ENCODE data around the gene MAGI2. TPM values are rescaled to one million over a fixed set of nuclear protein-coding genes. Genes with fewer than 3 reads are reported as not detected.

The MAGI2 gene
- total RNA-seq, 2 donors from 2014 or later, result 10.3 to 19.2 TPM

GRCh38 chr7:78959477-78959876 is 494.0 kb downstream of the MAGI2 start:
- H3K4me3 Mint-ChIP-seq, result no peak overlapping the region
- DNase-seq, result no peak
- Histone ChIP-seq H3K27me3 (ENCODE audit: control insufficient read depth, insufficient read depth, low read length, poor library complexity, severe bottlenecking) (no peaks in the 10 kb centered on the region), H3K9me3 (ENCODE audit: control insufficient read depth, low read length) (no peaks in the 10 kb centered on the region), H3K36me3 (ENCODE audit: control insufficient read depth, insufficient read depth, low read length) (no peaks in the 10 kb centered on the region), H3K27ac (ENCODE audit: low read depth, low read length) (no peak overlapping the region), H3K4me3 (ENCODE audit: low read length) (no peak overlapping the region), H3K9ac (ENCODE audit: extremely low read depth, low read length, poor library complexity, severe bottlenecking) (no peak overlapping the region), H3K4me1 (ENCODE audit: control insufficient read depth, insufficient read depth, low read length) (no peaks in the 10 kb centered on the region)
- H3K27me3 Mint-ChIP-seq (ENCODE audit: insufficient read depth), result peaks cover 5% of the 10 kb centered on the region
- no peak for TF ChIP-seq CTCF (conservative IDR thresholded peaks at IDR 0.05)
- peaks cover 10% of the 10 kb centered on the region for H3K4me1 Mint-ChIP-seq
- H3K9me3 Mint-ChIP-seq, result no peaks in the 10 kb centered on the region
- no peaks in the 10 kb centered on the region for H3K36me3 Mint-ChIP-seq (ENCODE audit: low read depth)
- no peak overlapping the region for H3K27ac Mint-ChIP-seq
- WGBS, 2 experiments (ENCODE audit: insufficient coverage in 1 of 2, insufficient read length in 1 of 2), result 83 to 96% methylated on average over 2 to 5 of the region's 5 CpGs

- no peaks in the 10 kb centered on the region for H3K27me3 ChIP-seq (ENCODE audit: control insufficient read depth, insufficient read depth, low read length, poor library complexity, severe bottlenecking)
Measured at GRCh38 chr7:78955329-78955728, 498.1 kb downstream of the MAGI2 start.

DNA sequence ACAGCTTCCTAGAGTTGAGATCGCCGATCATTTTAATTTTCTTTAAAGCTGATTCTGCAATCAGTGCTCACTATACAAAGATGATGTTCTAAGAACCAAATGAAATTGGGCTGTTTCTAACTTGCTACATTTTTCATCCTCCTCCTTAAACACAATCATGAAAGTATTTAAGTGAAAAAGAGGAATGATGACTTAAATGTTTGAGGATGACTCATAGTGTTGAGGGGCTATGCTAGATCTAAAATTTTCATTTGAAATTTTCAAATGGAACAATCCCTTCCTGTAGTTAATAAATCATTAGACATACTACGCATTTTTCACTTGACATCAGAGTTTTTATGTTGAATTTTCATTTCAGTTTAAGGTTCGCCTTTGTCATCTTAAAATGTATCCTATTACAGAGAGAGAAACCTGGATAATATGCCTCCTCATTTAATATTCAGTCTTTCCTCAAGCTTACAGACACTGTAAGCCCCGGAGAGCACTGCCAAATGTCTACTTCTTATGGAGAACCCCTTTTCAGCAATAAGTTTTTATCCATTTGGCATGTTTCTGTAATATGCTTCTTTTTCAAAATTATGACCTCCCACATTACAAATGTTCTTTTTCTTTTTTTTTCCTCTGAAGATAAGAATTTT is 499.6 kb downstream of the MAGI2 start:
- H3K27me3 ChIP-seq (ENCODE audit: control insufficient read depth, insufficient read depth, low read length, poor library complexity, severe bottlenecking), result no peaks in the 10 kb centered on the region
- H3K9me3 ChIP-seq (ENCODE audit: control insufficient read depth, low read length), result no peaks in the 10 kb centered on the region
- peaks cover 10% of the 10 kb centered on the region for H3K4me1 Mint-ChIP-seq
- H3K27ac ChIP-seq (ENCODE audit: low read depth, low read length), result no peak overlapping the region
- no peaks in the 10 kb centered on the region for H3K4me1 ChIP-seq (ENCODE audit: control insufficient read depth, insufficient read depth, low read length)
- H3K4me3 Mint-ChIP-seq, result no peak overlapping the region
- H3K9me3 Mint-ChIP-seq, result peaks cover 3% of the 10 kb centered on the region
- no peak for TF ChIP-seq CTCF (conservative IDR thresholded peaks at IDR 0.05)
- no peak overlapping the region for H3K27ac Mint-ChIP-seq
- 91 to 100% methylated on average over 2 to 5 of the region's 5 CpGs for WGBS, 2 experiments (ENCODE audit: insufficient coverage in 1 of 2, insufficient read length in 1 of 2)
- no peaks in the 10 kb centered on the region for H3K36me3 Mint-ChIP-seq (ENCODE audit: low read depth)
- H3K4me3 ChIP-seq (ENCODE audit: low read length), result no peak overlapping the region
- DNase-seq, result no peak
- no peaks in the 10 kb centered on the region for H3K36me3 ChIP-seq (ENCODE audit: control insufficient read depth, insufficient read depth, low read length)
- no peak overlapping the region for H3K9ac ChIP-seq (ENCODE audit: extremely low read depth, low read length, poor library complexity, severe bottlenecking)
- peaks cover 10% of the 10 kb centered on the region for H3K27me3 Mint-ChIP-seq (ENCODE audit: insufficient read depth)

More at GRCh38 chr7:78955329-78955728, 498.1 kb downstream of the MAGI2 start:
- H3K27ac Mint-ChIP-seq, result no peak overlapping the region
- Histone ChIP-seq H3K4me3 (ENCODE audit: low read length) (no peak overlapping the region), H3K27ac (ENCODE audit: low read depth, low read length) (no peak overlapping the region), H3K4me1 (ENCODE audit: control insufficient read depth, insufficient read depth, low read length) (no peaks in the 10 kb centered on the region), H3K36me3 (ENCODE audit: control insufficient read depth, insufficient read depth, low read length) (no peaks in the 10 kb centered on the region), H3K9ac (ENCODE audit: extremely low read depth, low read length, poor library complexity, severe bottlenecking) (no peak overlapping the region), H3K9me3 (ENCODE audit: control insufficient read depth, low read length) (no peaks in the 10 kb centered on the region)
- peaks cover 10% of the 10 kb centered on the region for H3K27me3 Mint-ChIP-seq (ENCODE audit: insufficient read depth)
- H3K9me3 Mint-ChIP-seq, result peaks cover 3% of the 10 kb centered on the region
- 83% methylated on average over 1 of the region's 1 CpG; no CpG with 5 or more reads in 1 of the 2 experiments for WGBS, 2 experiments (ENCODE audit: insufficient coverage in 1 of 2, insufficient read length in 1 of 2)
- no peak for DNase-seq
- no peaks in the 10 kb centered on the region for H3K36me3 Mint-ChIP-seq (ENCODE audit: low read depth)
- H3K4me3 Mint-ChIP-seq, result no peak overlapping the region
- no peak for TF ChIP-seq CTCF (conservative IDR thresholded peaks at IDR 0.05)
- H3K4me1 Mint-ChIP-seq, result peaks cover 10% of the 10 kb centered on the region
